Middle frontal gyrus (tissue), 1 donor: ENCODE data around the gene ARL17B.
"Not testable (repeated sequence)": the region's sequence is repeated elsewhere in the genome, so short reads cannot be mapped to it uniquely, and the experiment has no call there.

Experiments used
- DNase-seq: peaks from one replicate; pipeline ENCODE4 v3.0.0-alpha.2; 2015; ENCODE audit warnings: low spot score; ENCODE audit errors: extremely low spot score

The ARL17B gene

GRCh38 chr17:46361755-46362154 is at the start of gene ARL17B:
TSS of gene ARL17B (minus strand) at chr17:46361766. CDS start at chr17:46358397, 3,369 bp downstream.
- DNase-seq = not testable (repeated sequence)

GRCh38 chr17:46409864-46410263 is 48.3 kb upstream of the ARL17B start:
- DNase-seq = not testable (repeated sequence)

- not testable (repeated sequence) for DNase-seq
These were observed 45.6 kb upstream of the ARL17B start for GRCh38 chr17:46407155-46407554.

- DNase-seq = not testable (repeated sequence)
These were observed 39.6 kb upstream of the ARL17B start for GRCh38 chr17:46401033-46401787.

GRCh38 chr17:46400543-46400942 is 39.0 kb upstream of the ARL17B start:
- DNase-seq = not testable (repeated sequence)

- not testable (repeated sequence) for DNase-seq
These were observed 38.4 kb upstream of the ARL17B start for GRCh38 chr17:46399993-46400392.

- not testable (repeated sequence) for DNase-seq
These were observed 34.7 kb upstream of the ARL17B start for GRCh38 chr17:46396292-46396691.

GRCh38 chr17:46393702-46394101 is 32.1 kb upstream of the ARL17B start:
- DNase-seq = not testable (repeated sequence)

GRCh38 chr17:46385491-46385890 is 23.9 kb upstream of the ARL17B start:
- DNase-seq = not testable (repeated sequence)

GRCh38 chr17:46383118-46383517 is 21.6 kb upstream of the ARL17B start:
- DNase-seq = not testable (repeated sequence)

- DNase-seq = not testable (repeated sequence)
These were observed 11.9 kb upstream of the ARL17B start for GRCh38 chr17:46373418-46373817.

GRCh38 chr17:46372236-46373229 is 11.0 kb upstream of the ARL17B start:
- DNase-seq = not testable (repeated sequence)

GRCh38 chr17:46367520-46367919 is 6.0 kb upstream of the ARL17B start:
- not testable (repeated sequence) for DNase-seq

GRCh38 chr17:46361145-46361735 is 326 bp downstream of the ARL17B start:
- not testable (repeated sequence) for DNase-seq

- not testable (repeated sequence) for DNase-seq
These were observed 7.7 kb downstream of the ARL17B start for GRCh38 chr17:46353856-46354255.

GRCh38 chr17:46349060-46349459 is 12.5 kb downstream of the ARL17B start:
- not testable (repeated sequence) for DNase-seq

- not testable (repeated sequence) for DNase-seq
These were observed 13.2 kb downstream of the ARL17B start for GRCh38 chr17:46348345-46348744.

GRCh38 chr17:46342131-46342530 is 19.4 kb downstream of the ARL17B start:
- not testable (repeated sequence) for DNase-seq

GRCh38 chr17:46341220-46341619 is 20.3 kb downstream of the ARL17B start:
- not testable (repeated sequence) for DNase-seq

- DNase-seq = not testable (repeated sequence)
These were observed 66.7 kb downstream of the ARL17B start, which contains the start of gene LRRC37A for GRCh38 chr17:46294831-46295230. TSS of gene LRRC37A (plus strand) at chr17:46295131. CDS start at chr17:46295134, 3 bp downstream.

GRCh38 chr17:46291618-46292017 is 69.9 kb downstream of the ARL17B start:
- not testable (repeated sequence) for DNase-seq
